K562 (cell line): ENCODE measurements around the gene EPC2. TPM values are rescaled to one million over a fixed set of nuclear protein-coding genes. Genes with fewer than 3 reads are reported as not detected.

Experiments used
- ATAC-seq: fragments of 200-7000 bp; cut with Tn5 transposase; 3 replicates; pipeline ENCODE4 v1.9.1; 2020; ENCODE audit warnings: moderate library complexity
- BruUV-seq: library from RNA; stranded (reverse); fragments of 400-500 nt; replicated peaks from 2 replicates; lab custom pipeline; 2021; lab: Mats Ljungman, UMichigan
- CTCF ChIA-PET: fragments of 300-600 bp; formaldehyde crosslinking; extraction: SDS; loops from one replicate; lab custom pipeline; 2021; ENCODE audit warnings: low intra/inter-chr PET ratio; lab: Yijun Ruan, JAX
- POLR2A ChIA-PET: fragments of 300-600, 350-650 bp; sonication (Branson Sonifier 250); formaldehyde crosslinking; extraction: SDS; loops from one replicate; lab custom pipeline; 2021; ENCODE audit warnings: antibody characterized with exemption, inconsistent platforms; lab: Yijun Ruan, JAX
- DNase-seq, 4 experiments: peaks; one replicate each; pipeline versions ENCODE4 v3.0.0 to v3.0.0-alpha.2; 2011 to 2018; ENCODE audit warnings: low spot score in 3 of 4, mixed read lengths in 3 of 4; ENCODE audit errors: extremely low read depth in 1 of 4
- FAIRE-seq: peaks from 2 replicates; lab custom pipeline; 2011; peaks lifted over from hg19 to GRCh38; lab: Jason Lieb, UNC
- H2AFZ ChIP-seq: 2 replicates; pipeline ENCODE4 v1.6.0; 2011; ENCODE audit warnings: low read depth, low read length, control low read depth, inconsistent platforms
- H3K27ac ChIP-seq: fragments of 200-600 bp; 3 replicates; pipeline ENCODE4 v1.8.0; 2011; ENCODE audit warnings: low read depth, mild to moderate bottlenecking, control low read depth, inconsistent platforms, low read length, moderate library complexity, mixed read lengths; ENCODE audit errors: extremely low read depth
- H3K27me3 ChIP-seq, 2 experiments: fragments of 300-600 bp in 1 of 2; 2 replicates in 1 of 2; 3 replicates in 1 of 2; pipeline versions ENCODE4 v1.6.0 to v1.8.0; 2011; ENCODE audit warnings: inconsistent platforms in 2 of 2, low read length in 2 of 2, mild to moderate bottlenecking in 1 of 2, mixed read lengths in 1 of 2, moderate library complexity in 1 of 2; ENCODE audit not compliant: control insufficient read depth in 2 of 2, insufficient read depth in 2 of 2
- H3K36me3 ChIP-seq: fragments of 300-600 bp; 3 replicates; pipeline ENCODE4 v1.8.0; 2011; ENCODE audit warnings: mild to moderate bottlenecking, low read length, inconsistent platforms; ENCODE audit not compliant: control insufficient read depth, insufficient read depth
- H3K4me1 ChIP-seq, 2 experiments: fragments of 200-600 bp in 1 of 2; replicated peaks in 1 of 2; 2 replicates in 1 of 2; 3 replicates in 1 of 2; pipeline versions ENCODE4 v1.5.1 to v1.8.0; 2011; ENCODE audit warnings: inconsistent platforms in 2 of 2, low read length in 2 of 2, mild to moderate bottlenecking in 1 of 2, mixed read lengths in 1 of 2, moderate library complexity in 1 of 2; ENCODE audit not compliant: control insufficient read depth in 2 of 2, insufficient read depth in 2 of 2
- H3K4me2 ChIP-seq: 2 replicates; pipeline ENCODE4 v1.6.1; 2011; ENCODE audit warnings: low read length, control low read depth, inconsistent platforms, mixed read lengths; ENCODE audit not compliant: insufficient read depth
- H3K4me3 ChIP-seq: fragments of 200-600 bp; sonication (generic), shearing (Covaris generic); 2 replicates; pipeline ENCODE4 v1.5.1; 2016; ENCODE audit warnings: control low read depth, inconsistent platforms
- H3K79me2 ChIP-seq: fragments of 200-600 bp; 3 replicates; pipeline ENCODE4 v1.8.0; 2011; ENCODE audit warnings: low read length, inconsistent platforms; ENCODE audit not compliant: control insufficient read depth, insufficient read depth
- H3K9ac ChIP-seq, 2 experiments: 2 replicates each; pipeline versions ENCODE4 v1.6.0 to v1.6.1; 2011; ENCODE audit warnings: low read depth in 2 of 2, low read length in 2 of 2, control low read depth in 1 of 2, inconsistent platforms in 1 of 2, mild to moderate bottlenecking in 1 of 2, mixed read lengths in 1 of 2; ENCODE audit not compliant: insufficient read depth in 1 of 2
- H3K9me1 ChIP-seq: one replicate; pipeline ENCODE4 v1.6.0; 2011; ENCODE audit warnings: inconsistent platforms, mild to moderate bottlenecking, low read length, moderate library complexity; ENCODE audit not compliant: control insufficient read depth, insufficient read depth
- H3K9me3 ChIP-seq: replicated peaks from 2 replicates; pipeline ENCODE4 v1.5.1; 2011; ENCODE audit warnings: low read depth, low read length, inconsistent platforms; ENCODE audit not compliant: control insufficient read depth, insufficient read depth
- H4K20me1 ChIP-seq: replicated peaks from 2 replicates; pipeline ENCODE4 v1.6.1; 2011; ENCODE audit warnings: low read length, inconsistent platforms, mixed read lengths; ENCODE audit not compliant: control insufficient read depth, insufficient read depth
- CBFA2T3 ChIP-seq: fragments of 450-650 bp; IDR thresholded peaks from 2 replicates; pipeline ENCODE4 v1.6.1; 2017
- PBX2 ChIP-seq, 2 experiments: IDR thresholded peaks in 1 of 2; conservative IDR thresholded peaks in 1 of 2; 2 replicates each; pipeline ENCODE4 v1.6.1; 2016; ENCODE audit warnings: low read depth in 2 of 2, mild to moderate bottlenecking in 1 of 2, missing compliant biosample characterization in 1 of 2, missing genetic modification characterization in 1 of 2, moderate library complexity in 1 of 2
- TARDBP ChIP-seq: fragments of 450-650 bp; IDR thresholded peaks from 2 replicates; pipeline ENCODE4 v1.6.1; 2016
- ZNF121 ChIP-seq: sonication (generic); formaldehyde crosslinking; conservative IDR thresholded peaks from 2 replicates; pipeline ENCODE4 v1.8.0; 2022; ENCODE audit warnings: missing genetic modification reagents
- ZNF384 ChIP-seq: IDR thresholded peaks from 2 replicates; pipeline ENCODE4 v1.6.1; 2012; ENCODE audit warnings: low read depth, low read length, improper control_type of control experiment
- WGBS: fragments of 100-300 bp; shearing (Covaris generic); methylation state at CpG from one replicate; pipeline ENCODE4 v1.1.6; 2016; ENCODE audit warnings: low coverage, mixed read lengths; ENCODE audit not compliant: insufficient coverage; ENCODE audit errors: missing lambda C conversion rate; 5-methylcytosine and 5-hydroxymethylcytosine counted together
- in situ Hi-C: fragments of 300-500 bp; cut with MboI; formaldehyde crosslinking; loops from 4 replicates; pipeline ENCODE4 v1.15.0; 2018; ENCODE audit warnings: inconsistent platforms, mixed read lengths
- intact Hi-C: fragments of 100-400 bp; cut with micrococcal nuclease; formaldehyde crosslinking; loops from 2 replicates; pipeline ENCODE4 v1.14.2; 2022
- polyA plus RNA-seq, 8 experiments: library from polyadenylated mRNA; depleted of rRNA in 4 of 8; stranded (reverse) in 5 of 8; unstranded in 3 of 8; fragments of >200 nt; fragmentation: Nextera tagmentation in 2 of 8; fragmentation: Illumina TruSeq in 1 of 8; extraction: Ambion mirVana in 2 of 8; extraction: Trizol in 1 of 8; gene quantifications; 2 replicates each; pipeline versions ENCODE4 v1.2.1 to v1.2.3, GENCODE V29; 2011 to 2014; ENCODE audit warnings: inconsistent platforms in 1 of 8, missing spikeins in 1 of 8
- total RNA-seq, 7 experiments: library from RNA; depleted of rRNA in 6 of 7; stranded (reverse); fragments of >200 nt in 6 of 7; fragmentation: Illumina TruSeq in 2 of 7; extraction: Trizol in 2 of 7; gene quantifications; 2 replicates each; pipeline versions ENCODE4 v1.2.1 to v1.2.3, GENCODE V29; 2011 to 2021; ENCODE audit warnings: low replicate concordance in 1 of 7
- TF ChIP-seq, protein P1 (sequence below): fragments of 450-650 bp; IDR thresholded peaks from 2 replicates; pipeline ENCODE4 v1.6.1; 2016
- TF ChIP-seq, protein P2 (sequence below): sonication (generic); formaldehyde crosslinking; IDR thresholded peaks from 2 replicates; pipeline ENCODE4 v1.5.0; 2020; ENCODE audit warnings: missing genetic modification reagents

The EPC2 gene
- total and polyA plus RNA-seq, 9 of the 15 experiments (the other 6 are each of a cell fraction or from before 2014, with no cell fraction given) = 7.0 to 35.8 (median 29.1) TPM

DNA sequence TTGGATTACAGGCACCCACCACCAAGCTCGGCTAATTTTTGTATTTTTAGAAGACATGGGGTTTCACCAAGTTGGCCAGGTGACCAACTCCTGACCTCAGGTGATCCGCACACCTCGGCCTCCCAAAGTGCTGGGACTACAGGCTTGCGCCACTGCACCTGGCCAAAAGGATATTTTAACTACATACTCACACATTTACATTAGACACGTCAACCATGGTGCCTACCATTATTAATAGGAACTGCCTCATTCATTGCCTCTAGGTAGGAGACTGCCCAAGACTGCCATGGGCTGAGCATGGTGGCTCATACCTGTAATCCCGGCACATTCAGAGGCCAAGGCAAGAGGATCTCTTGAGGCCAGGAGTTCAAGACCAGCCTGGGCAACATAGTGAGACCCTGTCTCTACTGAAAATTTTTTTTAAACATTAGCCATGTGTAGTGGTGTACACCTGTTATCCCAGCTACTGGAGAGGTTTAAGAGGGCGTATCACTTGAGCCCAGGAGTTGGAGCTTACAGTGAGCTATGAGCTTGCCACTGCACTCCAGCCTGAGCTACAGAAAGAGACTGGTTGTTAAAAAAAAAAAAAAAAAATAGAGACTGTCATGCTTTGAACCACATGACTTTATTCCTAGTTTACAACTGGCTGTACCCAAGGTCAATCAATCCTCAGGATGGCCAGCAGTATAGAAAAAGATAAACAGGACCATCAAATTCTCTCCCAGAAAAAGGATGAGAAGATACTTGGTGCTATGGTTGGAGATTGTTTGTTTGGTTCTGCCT is 31.1 kb upstream of the EPC2 start:
- intact Hi-C loops (no loop called here), in situ Hi-C loops (no loop called here)
- Histone ChIP-seq H3K9ac (no peak overlapping the region), H3K4me3 (no peak overlapping the region), H3K27me3 (peaks cover 4 to 10% of the 10 kb centered on the region in 2 experiments; a peak in 3 of 5 replicates), H3K27ac (no peak overlapping the region), H3K36me3 (no peaks in the 10 kb centered on the region), H2AFZ (peak overlapping the region; percentile 86), H3K79me2 (no peaks in the 10 kb centered on the region), H3K4me2 (peak overlapping the region; percentile 52; the same call in 1 of the 2 replicates), H3K9me1 (no peaks in the 10 kb centered on the region), H3K4me1 (peaks cover 0 to 21% of the 10 kb centered on the region in 2 experiments; a peak in 3 of 5 replicates), H4K20me1 (no peaks in the 10 kb centered on the region), H3K9me3 (no peaks in the 10 kb centered on the region)
- FAIRE-seq (no peak), ATAC-seq (no peak), DNase-seq (no peak)
- no TSS peak for BruUV-seq
- POLR2A ChIA-PET = interaction anchor here (0.9 to 1.8 kb wide), 2 partner anchors 8 to 30 kb away, joined by 3 to 6 read pairs; no protein-coding TSS in a partner anchor
- TF ChIP-seq CBFA2T3 (no peak), ZNF384 (peak; percentile 29; the same call in 1 of the 2 replicates), PBX2 (CRISPR knock-in tag; IDR thresholded peaks at IDR 0.05; ENCODE audit: low read depth) (no peak), PBX2 (tag; conservative IDR thresholded peaks at IDR 0.05; ENCODE audit: low read depth) (peak; percentile 52), TARDBP (no peak), ZNF121 (CRISPR knock-in tag) (peak; percentile 20; the same call in 1 of the 2 replicates)
- TF ChIP-seq, protein P1, sequence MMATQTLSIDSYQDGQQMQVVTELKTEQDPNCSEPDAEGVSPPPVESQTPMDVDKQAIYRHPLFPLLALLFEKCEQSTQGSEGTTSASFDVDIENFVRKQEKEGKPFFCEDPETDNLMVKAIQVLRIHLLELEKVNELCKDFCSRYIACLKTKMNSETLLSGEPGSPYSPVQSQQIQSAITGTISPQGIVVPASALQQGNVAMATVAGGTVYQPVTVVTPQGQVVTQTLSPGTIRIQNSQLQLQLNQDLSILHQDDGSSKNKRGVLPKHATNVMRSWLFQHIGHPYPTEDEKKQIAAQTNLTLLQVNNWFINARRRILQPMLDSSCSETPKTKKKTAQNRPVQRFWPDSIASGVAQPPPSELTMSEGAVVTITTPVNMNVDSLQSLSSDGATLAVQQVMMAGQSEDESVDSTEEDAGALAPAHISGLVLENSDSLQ = peak; percentile 76
- TF ChIP-seq, protein P2, sequence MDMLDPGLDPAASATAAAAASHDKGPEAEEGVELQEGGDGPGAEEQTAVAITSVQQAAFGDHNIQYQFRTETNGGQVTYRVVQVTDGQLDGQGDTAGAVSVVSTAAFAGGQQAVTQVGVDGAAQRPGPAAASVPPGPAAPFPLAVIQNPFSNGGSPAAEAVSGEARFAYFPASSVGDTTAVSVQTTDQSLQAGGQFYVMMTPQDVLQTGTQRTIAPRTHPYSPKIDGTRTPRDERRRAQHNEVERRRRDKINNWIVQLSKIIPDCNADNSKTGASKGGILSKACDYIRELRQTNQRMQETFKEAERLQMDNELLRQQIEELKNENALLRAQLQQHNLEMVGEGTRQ = 0 out of 2 replicates have a peak, but pooled peaks have one; percentile 8
- CTCF ChIA-PET = interaction anchor here (0.6 kb wide), 1 partner anchor 222 kb away, joined by 3 read pairs; no protein-coding TSS in a partner anchor
- WGBS = 33% methylated on average over 7 of the region's 7 CpGs
